ENCODE data around the gene KRTAP4-4.
"Not testable (repeated sequence)": the region's sequence is repeated elsewhere in the genome, so short reads cannot be mapped to it uniquely, and the experiment has no call there.

The KRTAP4-4 gene

GRCh38 chr17:41160648-41161047 is at the start of gene KRTAP4-4:
Gene KRTAP4-4, minus strand, starts transcription at chr17:41160748. Its CDS starts 57 bp downstream, at chr17:41160691.
- no peak for DNase-seq (ENCODE audit: low read depth in 1 of 2, low spot score in 1 of 2)

DNA sequence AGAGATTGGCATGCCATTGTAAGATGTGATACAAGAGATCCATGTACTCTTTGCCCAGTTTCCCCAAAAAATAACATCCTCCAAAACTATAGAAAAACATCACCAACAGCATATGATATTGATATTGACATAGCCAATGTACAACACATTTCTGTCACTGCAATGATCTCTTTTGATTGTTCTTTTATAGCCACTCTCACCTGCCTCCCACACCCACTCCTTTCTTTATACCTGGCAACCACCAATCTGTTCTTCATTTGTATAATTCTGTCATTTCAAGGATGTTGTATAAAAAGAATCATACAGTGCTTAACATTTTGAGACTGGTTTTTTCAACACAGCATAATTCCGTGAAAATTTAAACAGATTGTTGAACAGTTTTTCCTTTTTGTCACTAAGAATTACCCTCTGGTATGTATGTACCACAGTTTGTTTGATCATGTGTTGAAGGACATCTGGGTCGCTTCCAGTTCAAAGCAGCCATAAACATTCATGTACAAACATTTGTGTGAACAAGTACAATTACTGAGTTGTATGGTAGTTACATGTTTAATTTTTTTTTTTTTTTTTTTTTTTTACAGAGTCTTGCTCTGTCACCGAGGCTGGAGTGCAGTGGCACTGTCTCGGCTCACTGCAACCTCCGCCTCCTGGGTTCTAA is 39.0 kb upstream of the KRTAP4-4 start:
- no peak for DNase-seq (ENCODE audit: low read depth in 1 of 2, low spot score in 1 of 2)

DNA sequence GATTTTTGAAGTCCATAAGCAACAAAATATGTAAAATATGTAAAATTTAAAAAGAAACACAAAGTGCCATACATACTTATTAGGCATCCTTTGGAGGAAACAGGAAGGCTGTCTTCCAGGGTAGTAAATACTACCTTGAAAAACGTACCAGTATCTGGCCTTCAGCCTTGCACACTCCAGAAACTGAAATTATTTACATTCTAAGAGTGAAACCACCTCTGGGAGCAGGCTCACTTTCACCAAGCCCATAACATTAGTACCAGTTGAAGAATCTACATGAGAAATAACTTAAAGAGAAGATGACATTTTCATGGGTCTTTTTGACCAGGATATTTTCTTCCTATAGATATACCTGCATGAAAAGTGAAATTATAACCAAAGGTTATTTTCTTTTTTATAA is 35.5 kb upstream of the KRTAP4-4 start:
- no peak for DNase-seq (ENCODE audit: low read depth in 1 of 2, low spot score in 1 of 2)

DNA sequence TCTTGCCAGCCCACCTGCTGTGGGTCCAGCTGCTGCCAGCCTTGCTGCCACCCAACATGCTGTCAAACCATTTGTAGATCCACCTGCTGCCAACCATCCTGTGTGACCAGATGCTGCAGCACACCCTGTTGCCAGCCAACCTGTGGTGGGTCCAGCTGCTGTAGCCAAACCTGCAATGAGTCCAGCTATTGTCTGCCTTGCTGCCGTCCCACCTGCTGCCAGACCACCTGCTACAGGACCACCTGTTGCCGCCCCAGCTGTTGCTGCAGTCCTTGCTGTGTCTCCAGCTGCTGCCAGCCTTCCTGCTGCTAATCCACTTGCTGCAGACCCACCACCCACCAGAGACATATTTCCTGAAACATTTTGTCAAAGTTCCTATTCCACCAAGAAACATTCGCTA is 29.8 kb upstream of the KRTAP4-4 start:
- DNase-seq (ENCODE audit: low read depth in 1 of 2, low spot score in 1 of 2) = no peak

GRCh38 chr17:41189837-41190318 is 29.3 kb upstream of the KRTAP4-4 start, which contains the start of gene KRTAP9-1:
Gene KRTAP9-1, plus strand, starts transcription at chr17:41189887. Its CDS starts 0 bp downstream, at chr17:41189887.
- DNase-seq (ENCODE audit: low read depth in 1 of 2, low spot score in 1 of 2) = not testable (repeated sequence)

DNA sequence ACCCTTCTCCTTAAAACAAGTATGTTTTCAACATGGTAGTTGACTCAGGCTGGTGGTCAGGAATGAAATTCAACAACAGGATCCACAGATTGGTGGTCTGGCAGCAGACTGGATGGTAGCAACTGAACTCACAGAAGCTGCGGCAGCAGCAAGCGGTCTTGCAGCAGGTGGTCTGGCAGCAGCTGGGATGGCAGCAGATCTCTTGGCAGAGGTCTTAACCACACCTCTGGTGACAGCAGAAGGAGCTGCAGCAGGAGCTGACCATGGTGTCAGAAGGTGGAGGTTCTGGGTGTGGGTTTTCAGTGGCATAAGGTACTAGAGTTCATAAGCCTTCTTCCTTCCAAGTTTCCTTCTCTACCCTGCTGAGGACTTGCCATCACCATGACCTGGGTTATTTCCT is 26.3 kb upstream of the KRTAP4-4 start:
- no peak for DNase-seq (ENCODE audit: low read depth in 1 of 2, low spot score in 1 of 2)

GRCh38 chr17:41185001-41185400 is 24.5 kb upstream of the KRTAP4-4 start:
- no peak for DNase-seq (ENCODE audit: low read depth in 1 of 2, low spot score in 1 of 2)

DNA sequence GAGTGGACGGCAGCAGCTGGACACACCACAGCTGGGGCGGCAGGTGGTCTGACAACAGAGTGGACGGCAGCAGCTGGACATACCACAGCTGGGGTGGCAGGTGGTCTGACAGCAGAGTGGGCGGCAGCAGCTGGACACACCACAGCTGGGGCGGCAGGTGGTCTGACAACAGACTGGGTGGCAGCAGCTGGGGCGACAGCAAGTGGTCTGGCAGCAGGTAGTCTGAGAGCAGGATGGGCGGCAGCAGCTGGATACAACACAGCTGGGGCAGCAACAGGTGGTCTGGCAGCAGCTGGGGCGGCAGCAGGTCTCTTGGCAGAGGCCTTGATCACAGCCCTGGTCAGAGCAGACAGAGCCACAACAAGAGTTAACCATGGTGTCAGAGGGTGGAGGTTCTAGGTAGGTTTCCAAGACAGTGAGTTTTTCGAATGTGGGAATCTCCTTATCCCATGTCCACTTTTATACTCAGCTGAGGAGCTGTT is 24.0 kb upstream of the KRTAP4-4 start, which contains the start of gene KRTAP4-1:
Gene KRTAP4-1 (minus strand): TSS at position 432 of the 482 bp plus-strand sequence. CDS start 57 bp downstream, at position 375.
- no peak for DNase-seq (ENCODE audit: low read depth in 1 of 2, low spot score in 1 of 2)

GRCh38 chr17:41178843-41179616 is 18.5 kb upstream of the KRTAP4-4 start:
- no peak for DNase-seq (ENCODE audit: low read depth in 1 of 2, low spot score in 1 of 2)

DNA sequence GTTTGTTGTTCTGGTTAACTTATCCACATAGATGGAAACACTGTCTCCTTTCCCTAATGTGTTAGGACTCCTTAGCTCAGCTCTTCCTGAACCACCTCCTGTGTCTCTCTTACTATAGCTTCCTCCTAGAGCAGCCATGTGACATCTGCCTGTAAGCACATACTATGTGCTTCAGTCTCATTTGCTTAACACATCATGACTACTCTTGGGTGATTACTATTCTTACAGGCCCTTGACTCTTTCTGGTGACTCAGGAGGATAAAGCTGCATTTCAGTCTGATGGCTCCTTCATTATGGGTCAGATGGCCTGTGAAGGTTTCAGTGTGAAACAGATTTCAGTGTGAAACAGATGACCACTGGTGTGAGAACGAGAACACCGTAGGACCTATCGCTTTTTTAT is 17.8 kb upstream of the KRTAP4-4 start:
- DNase-seq (ENCODE audit: low read depth in 1 of 2, low spot score in 1 of 2) = no peak

DNA sequence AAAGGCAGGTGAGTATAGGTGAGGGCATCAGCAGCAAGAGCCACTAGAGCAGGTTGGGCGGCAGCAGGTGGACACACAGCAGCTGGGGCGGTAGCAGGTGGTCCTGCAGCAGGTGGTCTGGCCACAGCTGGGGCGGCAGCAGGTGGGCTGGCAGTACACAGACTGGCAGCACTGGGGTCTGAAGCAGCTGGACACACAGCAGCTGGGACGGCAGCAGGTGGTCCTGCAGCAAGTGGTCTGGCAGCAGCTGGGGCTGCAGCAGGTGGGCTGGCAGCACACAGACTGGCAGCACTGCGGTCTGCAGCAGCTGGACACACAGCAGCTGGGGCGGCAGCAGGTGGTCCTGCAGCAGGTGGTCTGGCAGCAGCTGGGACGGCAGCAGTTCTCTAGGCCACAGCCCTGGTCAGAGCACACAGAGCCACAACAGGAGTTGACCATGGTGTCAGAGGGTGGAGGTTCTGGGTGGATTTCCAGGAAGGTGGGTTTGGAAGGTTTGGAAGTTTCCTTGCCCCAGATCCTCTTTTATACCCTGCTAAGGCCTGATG is 17.3 kb upstream of the KRTAP4-4 start, which contains the start of gene KRTAP4-2:
Gene KRTAP4-2 (minus strand): TSS at position 495 of the 545 bp plus-strand sequence. CDS start 57 bp downstream, at position 438.
- no peak for DNase-seq (ENCODE audit: low read depth in 1 of 2, low spot score in 1 of 2)

- no peak for DNase-seq (ENCODE audit: low read depth in 1 of 2, low spot score in 1 of 2)
These were observed 16.3 kb upstream of the KRTAP4-4 start for GRCh38 chr17:41176744-41177387.

GRCh38 chr17:41171886-41172285 is 11.3 kb upstream of the KRTAP4-4 start:
- DNase-seq (ENCODE audit: low read depth in 1 of 2, low spot score in 1 of 2) = no peak

DNA sequence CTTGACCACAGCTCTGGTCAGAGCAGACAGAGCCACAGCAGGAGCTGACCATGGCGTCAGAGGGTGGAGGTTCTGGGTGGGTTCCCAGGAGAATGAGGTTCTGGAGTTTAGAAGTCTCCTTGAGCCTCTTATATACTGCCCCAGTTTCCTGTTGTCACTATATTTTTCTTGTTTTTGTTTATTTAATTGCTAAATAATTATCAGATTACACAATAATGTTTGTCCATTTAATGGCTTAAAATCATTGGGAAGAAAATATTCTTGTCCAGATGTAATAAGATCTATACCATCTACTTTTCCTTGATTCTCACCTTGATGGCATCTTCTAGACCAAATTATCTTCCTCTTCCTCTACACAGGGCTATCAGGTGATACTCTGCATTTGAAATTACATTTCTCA is 7.6 kb upstream of the KRTAP4-4 start, which contains the start of gene KRTAP4-3:
Gene KRTAP4-3 (minus strand): TSS at position 101 of the 400 bp plus-strand sequence. CDS start 49 bp downstream, at position 52.
- DNase-seq (ENCODE audit: low read depth in 1 of 2, low spot score in 1 of 2) = no peak

DNA sequence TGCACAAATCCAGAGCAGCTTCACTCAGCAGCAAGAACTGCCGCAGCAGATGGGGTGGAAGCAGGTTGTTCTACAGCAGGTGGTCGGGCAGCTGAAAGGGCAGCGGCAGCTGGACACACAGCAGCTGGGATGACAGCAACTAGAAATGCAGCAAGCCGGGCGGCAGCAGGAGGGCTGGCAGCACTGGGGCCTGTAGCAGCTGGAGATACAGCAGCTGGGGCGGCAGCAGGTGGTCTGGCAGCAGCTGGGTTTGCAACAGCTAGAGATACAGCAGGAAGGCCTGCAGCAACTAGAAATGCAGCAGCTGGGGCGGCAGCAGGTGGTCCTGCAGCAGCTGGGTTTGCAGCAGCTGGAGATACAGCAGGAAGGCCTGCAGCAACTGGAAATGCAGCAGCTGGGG is 7.0 kb upstream of the KRTAP4-4 start:
- DNase-seq (ENCODE audit: low read depth in 1 of 2, low spot score in 1 of 2) = no peak

DNA sequence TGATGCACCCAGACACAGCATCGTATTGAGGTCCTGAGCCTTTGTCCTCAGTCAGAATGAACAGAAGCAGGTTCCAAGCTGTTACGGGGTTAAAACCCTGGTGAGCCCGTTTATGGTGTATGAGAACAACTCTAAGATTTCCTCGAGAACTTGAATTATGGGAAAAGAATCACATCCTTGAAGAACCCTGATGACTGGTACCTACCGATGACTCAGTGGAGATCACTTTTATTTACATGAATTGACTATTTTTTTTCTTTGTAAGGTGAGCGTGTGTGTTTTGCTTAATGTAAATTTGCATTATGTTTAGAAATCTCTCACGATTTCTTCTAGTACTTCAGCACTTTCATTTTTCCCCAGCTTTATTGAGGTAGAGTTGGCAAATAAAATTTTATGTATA is 3.3 kb upstream of the KRTAP4-4 start:
- no peak for DNase-seq (ENCODE audit: low read depth in 1 of 2, low spot score in 1 of 2)

DNA sequence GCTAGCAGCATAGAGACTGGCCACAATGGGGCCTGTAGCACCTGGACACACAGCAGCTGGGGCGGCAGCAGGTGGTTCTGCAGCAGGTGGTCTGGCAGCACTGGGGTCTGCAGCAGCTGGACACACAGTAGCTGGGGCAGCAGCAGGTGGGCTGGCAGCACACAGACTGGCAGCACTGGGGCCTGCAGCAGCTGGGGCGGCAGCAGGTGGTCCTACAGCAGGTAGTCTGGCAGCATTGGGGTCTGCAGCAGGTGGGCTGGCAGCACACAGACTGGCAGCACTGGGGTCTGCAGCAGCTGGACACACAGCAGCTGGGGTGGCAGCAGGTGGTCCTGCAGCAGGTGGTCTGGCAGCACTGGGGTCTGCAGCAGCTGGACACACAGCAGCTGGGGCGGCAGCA is 358 bp downstream of the KRTAP4-4 start:
- DNase-seq (ENCODE audit: low read depth in 1 of 2, low spot score in 1 of 2) = not testable (repeated sequence)

DNA sequence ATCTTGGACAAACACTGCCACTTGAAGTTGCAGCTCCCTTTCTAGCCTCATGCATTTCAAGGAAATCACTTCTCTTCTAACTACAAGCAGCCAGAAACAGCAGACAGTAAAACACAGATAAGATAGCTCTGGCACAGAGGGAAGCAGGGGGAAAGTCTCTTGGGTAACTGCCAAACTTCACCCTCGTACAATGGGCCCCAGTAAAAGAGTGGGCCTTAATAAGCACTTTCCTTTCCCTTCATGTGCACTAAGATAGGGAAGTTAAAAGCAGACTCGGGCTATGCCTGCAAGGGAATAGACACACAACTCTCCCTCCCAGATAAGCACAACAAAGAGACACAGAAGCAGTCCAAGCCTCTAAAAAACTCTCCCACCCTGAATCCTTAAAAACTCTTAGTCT is 6.7 kb downstream of the KRTAP4-4 start:
- no peak for DNase-seq (ENCODE audit: low read depth in 1 of 2, low spot score in 1 of 2)

DNA sequence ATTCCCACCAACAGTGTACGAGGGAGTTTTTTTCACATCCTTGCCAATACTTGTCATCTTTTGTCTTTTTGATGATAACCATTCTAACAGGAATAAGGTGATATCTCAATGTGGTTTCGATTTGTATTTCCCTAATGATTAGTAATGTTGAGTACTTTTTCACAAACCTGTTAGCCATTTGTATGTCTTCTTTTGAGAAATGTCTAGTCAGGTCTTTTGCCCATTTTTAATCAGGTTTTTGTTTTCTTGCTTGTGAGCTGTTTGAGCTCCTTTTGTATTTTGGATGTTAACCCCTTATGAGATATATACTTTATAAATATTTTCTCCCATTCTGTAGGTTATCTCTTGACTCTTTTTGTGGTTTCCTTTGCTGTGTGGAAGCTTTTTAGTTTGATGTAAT is 9.0 kb downstream of the KRTAP4-4 start:
- no peak for DNase-seq (ENCODE audit: low read depth in 1 of 2, low spot score in 1 of 2)

DNA sequence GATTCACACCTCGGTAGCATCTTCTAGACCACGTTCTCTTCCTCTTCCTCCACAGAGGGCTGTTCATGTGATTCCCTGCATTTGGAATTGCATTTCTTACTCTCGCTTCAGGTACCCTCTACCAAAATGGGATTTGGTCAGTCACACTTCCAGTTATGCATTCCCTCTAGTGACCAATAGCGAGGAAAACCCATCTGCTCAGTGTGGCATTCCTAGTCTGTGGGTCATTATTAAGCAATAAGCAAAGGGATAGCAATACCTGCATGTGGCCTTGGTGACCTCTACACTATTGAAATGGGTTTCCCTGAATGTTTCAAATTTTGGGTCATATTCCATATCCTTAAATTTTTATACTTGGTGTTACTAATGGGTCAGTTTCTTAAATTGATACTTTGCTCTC is 10.5 kb downstream of the KRTAP4-4 start:
- no peak for DNase-seq (ENCODE audit: low read depth in 1 of 2, low spot score in 1 of 2)

- DNase-seq (ENCODE audit: low read depth in 1 of 2, low spot score in 1 of 2) = no peak
These were observed 10.9 kb downstream of the KRTAP4-4 start, which contains the start of gene KRTAP4-5 for GRCh38 chr17:41149652-41149985. Gene KRTAP4-5, minus strand, starts transcription at chr17:41149825. Its CDS starts 58 bp downstream, at chr17:41149767.
